Left hindlimb (tissue), 1 donor: ENCODE measurements around the gene TRIM54.
"Not testable (repeated sequence)": the region's sequence is repeated elsewhere in the genome, so short reads cannot be mapped to it uniquely, and the experiment has no call there.

Experiments used
- DNase-seq: peaks from one replicate; pipeline ENCODE4 v3.0.0-alpha.2; 2018

Gene TRIM54

DNA sequence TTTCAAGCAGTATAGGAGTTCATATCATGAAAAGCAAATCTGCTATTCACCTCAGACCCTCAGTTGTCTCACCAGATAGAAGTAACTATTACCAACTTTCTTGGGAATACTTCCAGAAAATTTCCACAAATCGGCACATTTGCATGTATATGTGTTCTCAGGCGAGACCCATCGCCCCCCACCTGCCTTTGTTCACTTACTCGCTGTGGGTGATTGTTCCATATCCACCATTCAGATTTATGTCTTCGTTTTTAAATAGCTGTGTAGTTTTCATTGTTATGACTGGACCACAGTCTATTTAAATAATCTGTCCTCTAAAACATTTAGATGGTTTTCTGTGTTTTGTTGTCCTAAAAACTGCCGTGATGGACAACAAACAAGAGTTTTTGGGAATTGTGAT lies 3.3 kb downstream of the TRIM54 start:
- DNase-seq, result no peak

GRCh38 chr2:27288610-27289009 lies 6.4 kb downstream of the TRIM54 start:
- DNase-seq, result no peak

DNA sequence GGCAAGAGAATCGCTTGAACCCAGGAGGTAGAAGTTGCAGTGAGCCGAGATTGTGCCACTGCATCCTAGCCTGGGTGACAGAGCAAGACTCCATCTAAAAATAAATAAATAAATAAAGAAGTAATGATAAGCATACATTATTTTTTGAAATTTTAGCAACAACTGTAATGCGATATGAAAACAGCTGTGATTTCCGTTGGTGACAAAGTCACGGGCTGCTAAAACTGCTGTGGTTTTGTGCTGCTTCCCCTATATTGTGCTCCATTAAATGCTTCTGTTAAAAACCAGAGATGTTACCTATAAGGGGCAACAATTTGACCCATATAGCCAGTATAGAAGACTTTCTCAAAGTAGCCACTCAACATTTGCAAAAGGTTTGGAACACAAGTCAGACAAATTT lies 8.3 kb downstream of the TRIM54 start:
- no peak for DNase-seq

DNA sequence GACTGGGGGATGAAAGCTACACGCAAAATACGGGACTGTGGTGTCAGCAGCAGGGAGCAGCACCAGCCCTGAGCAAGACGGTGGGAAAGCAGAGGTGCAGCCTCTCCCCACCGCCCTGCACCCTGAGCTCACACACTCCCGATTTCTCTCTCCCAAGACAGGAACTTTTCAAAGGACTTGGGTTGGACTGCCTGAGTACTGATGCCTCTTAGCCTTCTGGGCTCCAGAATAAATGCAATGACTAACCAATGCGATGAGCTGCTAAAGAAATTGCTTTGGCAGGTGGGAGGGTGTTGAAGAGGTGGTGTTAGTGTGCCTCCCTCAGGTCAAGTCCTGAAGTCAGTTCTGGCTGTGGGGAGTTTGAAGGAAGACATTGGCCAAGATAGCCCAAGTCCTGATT lies 9.6 kb downstream of the TRIM54 start:
- no peak for DNase-seq

DNA sequence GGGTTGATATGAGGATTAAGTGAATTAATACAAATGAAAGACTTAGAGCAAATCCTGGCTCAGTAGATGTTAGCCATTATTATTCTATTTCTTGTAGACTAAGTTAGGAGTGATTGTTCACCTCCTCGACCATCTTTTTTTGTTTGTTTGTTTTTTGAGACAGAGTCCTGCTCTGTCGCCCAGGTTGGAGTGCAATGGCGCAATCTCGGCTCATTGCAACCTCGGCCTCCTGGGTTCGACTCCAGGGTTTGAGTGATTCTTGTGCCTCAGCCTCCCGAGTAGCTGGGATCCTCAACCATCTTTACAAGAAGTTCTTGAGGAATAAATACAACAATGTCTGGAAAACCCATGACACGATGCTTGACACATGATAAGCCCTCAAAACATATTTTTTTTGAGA lies 12.7 kb downstream of the TRIM54 start:
- no peak for DNase-seq

DNA sequence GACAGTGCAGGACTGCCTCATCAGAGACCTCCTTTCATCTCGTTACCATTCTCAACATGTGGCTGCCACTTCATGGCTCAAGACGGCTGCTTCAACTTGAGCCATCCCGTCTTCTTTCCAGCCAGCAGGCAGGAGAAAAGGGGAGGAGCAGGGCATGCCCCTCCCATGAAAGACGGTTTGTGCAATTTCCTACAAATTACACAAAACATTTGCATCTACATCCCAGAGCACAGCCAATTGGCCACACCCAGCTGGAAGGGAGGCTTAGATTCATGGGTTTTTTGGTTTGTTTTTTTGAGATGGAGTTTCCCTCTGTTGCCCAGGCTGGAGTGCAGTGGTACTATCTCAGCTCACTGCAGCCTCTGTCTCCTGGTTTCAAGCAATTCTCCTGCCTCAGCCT lies 14.3 kb downstream of the TRIM54 start:
- DNase-seq, result no peak

DNA sequence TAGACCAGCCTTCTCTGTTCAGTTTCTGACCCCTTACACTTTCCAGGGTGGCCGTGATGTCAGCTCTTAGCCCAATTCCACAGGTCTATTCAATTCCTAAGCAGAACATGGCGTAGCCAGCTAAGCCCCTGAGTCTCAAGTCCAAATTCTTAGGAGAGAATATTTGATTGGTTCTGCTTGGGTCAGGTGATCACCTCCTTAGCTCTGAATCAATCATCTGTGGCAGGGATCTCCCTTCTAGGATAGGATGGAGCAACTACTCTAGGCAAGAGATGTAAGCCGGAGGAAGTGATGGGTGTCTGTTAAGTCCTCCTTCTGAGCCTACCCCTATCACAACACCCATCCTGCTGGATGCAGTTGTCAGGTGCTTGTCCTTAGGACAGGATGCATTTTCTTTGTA lies 15.0 kb downstream of the TRIM54 start:
- no peak for DNase-seq

DNA sequence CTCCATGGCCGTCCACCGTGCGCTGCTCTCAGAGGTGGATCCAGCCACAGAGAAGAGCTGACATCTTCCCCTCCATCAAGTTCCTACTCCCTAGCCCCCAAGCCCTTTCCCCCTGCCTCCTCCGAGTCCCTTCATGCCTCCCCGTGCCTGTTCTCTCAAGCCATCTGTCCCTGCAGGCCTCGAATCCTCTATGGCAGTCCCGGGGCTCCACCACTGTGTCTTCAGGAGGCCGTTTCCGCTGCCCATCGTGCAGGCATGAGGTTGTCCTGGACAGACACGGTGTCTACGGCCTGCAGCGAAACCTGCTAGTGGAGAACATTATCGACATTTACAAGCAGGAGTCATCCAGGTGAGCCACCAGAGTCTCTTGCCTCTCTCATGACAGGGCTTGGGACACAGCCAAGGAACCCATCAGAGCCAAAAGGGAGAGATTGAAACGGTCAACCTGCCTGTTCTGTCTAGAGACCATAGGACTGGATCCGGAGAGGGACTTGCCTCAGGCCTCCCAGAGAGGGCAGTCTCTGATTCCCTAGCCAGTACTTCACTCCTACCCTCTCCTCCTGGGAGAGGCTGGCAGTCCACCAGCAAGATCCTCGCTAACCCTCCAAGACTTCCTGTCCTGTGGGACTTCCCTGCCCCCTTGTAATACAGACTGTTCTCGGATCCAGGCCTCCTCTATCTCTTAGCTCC lies 16.3 kb downstream of the TRIM54 start:
- no peak for DNase-seq

DNA sequence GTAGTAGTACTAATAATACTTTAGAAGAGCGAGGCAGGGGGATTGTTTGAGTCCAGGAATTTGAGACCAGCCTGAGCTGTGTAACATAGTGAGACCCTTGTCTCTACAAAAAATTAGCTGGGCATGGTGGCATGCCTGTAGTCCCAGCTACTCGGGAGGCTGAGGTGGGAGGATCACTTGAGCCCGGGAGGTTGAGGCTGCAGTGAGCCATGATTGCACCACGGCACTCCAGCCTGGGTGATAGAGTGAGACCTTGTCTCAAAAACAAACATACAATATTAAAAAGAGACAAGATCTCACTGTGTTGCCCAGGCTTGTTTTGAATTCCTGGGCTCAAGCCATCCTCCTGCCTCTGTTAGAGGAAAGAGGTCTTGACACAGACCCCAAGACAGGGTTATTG lies 18.4 kb downstream of the TRIM54 start:
- not testable (repeated sequence) for DNase-seq

DNA sequence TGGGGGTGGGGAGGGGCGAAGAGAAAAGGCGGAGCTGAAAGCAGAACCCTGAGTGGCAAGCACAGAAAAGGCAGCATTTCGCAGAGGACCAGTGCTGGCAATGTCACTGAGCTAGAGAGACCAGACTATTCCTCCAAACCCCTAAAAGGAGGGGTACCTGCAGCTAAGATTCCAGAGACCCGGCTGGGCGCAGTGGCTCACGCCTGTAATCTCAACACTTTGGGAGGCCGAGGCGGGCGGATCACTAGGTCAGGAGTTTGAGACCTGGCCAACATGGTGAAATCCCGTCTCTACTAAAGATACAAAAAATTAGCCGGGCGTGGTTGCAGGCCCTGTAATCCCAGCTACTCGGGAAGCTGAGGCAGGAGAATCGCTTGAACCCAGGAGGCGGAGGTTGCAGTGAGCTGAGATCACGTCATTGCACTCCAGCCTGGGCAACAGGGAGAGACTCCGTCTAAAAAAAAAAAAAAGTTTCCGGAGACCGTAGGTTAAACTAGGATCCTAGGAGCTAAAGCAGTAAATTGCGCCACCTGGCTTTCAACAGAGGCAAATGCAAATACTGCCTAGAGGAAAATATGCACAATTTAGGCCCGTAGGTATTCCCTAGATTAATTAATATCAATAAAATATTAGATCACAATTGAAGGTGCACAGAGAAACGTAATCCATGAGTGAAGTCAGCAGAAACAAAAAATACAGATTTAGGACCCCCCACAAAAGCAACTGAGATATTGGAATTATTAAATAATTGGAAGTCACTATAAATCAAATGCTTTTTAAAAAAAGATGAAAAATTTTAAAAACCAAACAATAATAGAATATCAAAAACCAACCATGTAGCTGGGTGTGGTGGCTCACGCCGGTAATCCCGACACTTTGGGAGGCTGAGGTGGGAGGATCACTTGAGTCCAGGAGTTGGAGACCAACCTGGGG lies 21.1 kb downstream of the TRIM54 start:
- DNase-seq, result no peak

DNA sequence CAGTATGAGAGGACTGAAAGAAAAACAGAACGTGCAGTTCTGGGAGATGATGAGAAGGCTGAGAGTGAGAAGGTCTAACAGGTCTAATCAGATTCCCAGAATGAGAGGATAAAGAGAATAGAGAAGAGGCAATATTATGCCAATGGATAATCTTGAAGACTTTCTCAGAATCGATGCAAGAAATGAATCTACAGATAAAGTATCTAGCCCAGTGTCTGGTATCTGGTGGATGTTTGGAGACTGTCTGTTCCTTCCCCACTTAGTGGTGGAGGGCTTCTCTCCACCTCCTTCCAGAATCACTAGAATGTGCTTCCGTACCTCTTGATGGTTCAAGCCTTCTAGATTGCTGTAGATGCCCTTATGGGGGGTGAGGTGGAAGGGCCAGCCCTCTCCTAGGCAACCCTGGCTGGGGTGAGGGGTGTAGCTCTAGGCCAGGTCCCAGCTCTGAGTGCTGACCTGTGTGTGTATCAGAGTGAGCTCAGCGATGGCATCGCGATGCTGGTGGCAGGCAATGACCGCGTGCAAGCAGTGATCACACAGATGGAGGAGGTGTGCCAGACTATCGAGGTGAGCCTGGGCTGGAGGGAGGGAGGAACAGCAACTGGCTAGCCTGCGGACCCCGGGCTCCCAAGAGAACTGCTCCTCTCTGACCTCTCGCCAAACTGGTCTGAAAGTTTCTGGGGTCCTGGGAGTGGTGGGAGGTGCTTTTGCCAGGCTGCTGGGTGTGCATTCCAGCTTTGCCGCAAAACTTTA lies 22.4 kb downstream of the TRIM54 start:
- no peak for DNase-seq

DNA sequence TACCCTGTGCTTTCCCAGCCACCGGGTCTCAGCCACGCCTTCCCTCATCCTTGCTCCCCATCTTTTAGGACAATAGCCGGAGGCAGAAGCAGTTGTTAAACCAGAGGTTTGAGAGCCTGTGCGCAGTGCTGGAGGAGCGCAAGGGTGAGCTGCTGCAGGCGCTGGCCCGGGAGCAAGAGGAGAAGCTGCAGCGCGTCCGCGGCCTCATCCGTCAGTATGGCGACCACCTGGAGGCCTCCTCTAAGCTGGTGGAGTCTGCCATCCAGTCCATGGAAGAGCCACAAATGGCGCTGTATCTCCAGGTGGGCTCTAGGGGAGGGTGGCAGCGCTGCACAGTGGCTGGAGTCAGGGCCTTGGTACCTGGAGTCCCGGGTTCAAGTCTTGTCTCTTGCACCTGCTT lies 23.3 kb downstream of the TRIM54 start:
- no peak for DNase-seq

DNA sequence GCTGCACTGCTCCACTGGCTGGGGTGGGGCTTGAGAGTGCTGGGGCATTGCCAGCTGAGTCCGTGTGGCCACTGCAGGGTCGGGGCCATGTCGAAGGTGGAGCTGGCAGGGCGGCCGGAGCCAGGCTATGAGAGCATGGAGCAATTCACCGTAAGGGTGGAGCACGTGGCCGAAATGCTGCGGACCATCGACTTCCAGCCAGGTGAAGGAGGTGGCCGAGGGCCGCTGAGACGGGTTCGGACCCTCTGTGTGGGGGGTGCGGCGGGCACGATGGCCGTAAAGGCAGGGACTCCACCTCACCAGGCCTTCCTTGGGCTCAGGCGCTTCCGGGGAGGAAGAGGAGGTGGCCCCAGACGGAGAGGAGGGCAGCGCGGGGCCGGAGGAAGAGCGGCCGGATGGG lies 23.9 kb downstream of the TRIM54 start:
- DNase-seq, result no peak

- no peak for DNase-seq
These were observed 24.5 kb downstream of the TRIM54 start for GRCh38 chr2:27306573-27307286.

DNA sequence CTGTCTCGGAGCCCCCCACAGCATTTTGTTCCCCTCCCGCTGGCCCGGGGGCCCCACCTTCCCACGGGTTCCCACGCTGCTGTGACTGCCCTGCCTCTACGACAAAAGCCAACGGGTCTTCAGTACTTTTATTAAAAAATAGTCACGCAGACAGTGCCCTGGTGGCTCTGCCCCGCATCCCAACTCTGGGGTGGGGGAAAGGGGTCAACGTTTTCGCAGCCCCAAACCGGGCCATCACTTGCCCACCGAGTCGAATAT lies 25.0 kb downstream of the TRIM54 start:
- no peak for DNase-seq

GRCh38 chr2:27307545-27308358 lies 25.5 kb downstream of the TRIM54 start:
- DNase-seq, result no peak

DNA sequence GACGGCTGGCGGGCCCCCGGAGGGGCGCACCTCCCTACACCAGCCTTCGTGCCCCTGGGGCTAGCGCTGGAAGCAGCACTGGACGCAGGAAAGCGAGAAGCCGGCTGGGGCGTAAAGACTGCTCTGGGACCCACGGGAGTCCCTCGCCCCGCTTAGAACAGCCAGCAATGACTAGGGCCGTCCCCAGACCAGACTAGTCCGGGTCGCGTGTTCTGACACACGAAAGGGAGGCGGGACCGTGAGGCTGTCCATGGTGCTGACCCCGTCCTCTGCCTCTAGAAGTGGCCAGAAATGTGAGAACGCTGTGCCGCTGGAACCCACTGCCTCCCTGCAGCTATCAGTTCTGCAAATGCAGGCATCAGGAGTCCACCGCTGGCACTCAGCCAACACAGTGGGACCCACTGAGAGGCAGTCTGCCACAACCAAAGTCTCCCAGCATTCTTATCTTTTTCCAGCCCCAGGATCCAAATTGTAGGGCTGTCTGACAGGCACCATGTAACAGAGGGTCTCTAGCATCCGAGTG lies 26.2 kb downstream of the TRIM54 start, which contains the start of gene UCN:
Gene UCN (minus strand): TSS at position 87 of the 523 bp plus-strand sequence. CDS start 550 bp downstream, outside the sequence.
- peak; percentile 61 for DNase-seq

DNA sequence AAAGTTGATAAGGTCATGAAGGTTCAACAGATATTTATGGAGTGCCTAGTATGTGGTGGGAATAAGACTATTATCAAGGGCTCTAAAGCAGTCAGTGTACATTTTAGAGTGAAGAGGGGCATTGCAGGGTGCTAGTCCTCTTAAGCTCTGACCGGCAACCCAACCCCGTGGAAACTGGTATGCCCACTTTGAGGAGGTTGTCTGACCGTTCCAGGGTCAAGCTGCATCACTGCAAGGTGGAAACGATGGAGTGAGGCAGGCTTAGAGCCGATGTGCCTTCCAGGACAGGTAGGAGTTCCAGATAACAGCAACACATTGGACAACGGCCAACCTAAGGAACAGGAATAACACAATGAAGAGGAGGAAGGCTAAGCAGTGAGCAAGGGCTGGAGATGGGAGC lies 27.4 kb downstream of the TRIM54 start:
- DNase-seq, result no peak

- DNase-seq, result no peak
These were observed 29.9 kb downstream of the TRIM54 start for GRCh38 chr2:27312152-27312551.

DNA sequence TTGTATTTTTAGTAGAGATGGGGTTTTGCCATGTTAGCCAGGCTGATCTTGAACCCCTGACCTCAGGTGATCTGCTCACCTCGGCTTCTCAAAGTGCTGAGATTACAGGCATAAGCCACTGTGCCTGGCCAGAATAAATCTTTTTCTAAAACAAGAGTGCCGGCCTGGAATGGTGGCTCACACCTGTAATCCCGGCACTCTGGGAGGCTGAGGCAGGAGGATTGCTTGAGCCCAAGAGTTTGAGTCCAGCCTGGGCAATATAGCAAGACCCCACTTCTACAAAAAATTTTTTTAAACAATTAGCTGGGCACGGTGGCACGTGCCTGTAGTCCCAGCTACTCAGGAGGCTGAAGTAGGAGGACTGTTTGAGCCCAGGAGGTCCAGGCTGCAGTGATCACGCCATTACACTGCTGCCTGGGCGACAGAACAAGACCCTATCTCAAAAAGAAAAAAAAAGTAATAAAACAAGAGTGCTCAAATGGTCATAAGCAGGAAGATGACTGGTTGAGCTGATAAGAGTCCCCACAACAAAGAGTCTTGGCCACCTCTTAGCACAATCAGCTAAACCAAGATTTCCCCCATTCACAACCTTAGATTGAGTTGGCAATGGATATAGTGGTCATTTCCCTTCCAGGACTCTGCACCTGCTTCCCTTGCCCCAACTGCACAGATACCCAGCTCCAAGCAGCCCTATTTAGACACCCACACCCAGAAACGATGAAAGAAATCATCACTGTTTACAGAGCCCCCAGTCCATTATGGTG lies 31.8 kb downstream of the TRIM54 start:
- DNase-seq, result no peak

- DNase-seq, result no peak
These were observed 32.5 kb downstream of the TRIM54 start for GRCh38 chr2:27314709-27315108.
